HFFc6 (cell line): Measurements from ENCODE around the gene STIM2. TPM values are rescaled to one million over a fixed set of nuclear protein-coding genes. Genes with fewer than 3 reads are reported as not detected.
"Not testable (repeated sequence)": the region's sequence is repeated elsewhere in the genome, so short reads cannot be mapped to it uniquely, and the experiment has no call there.

Experiments
- DNase-seq: peaks from one replicate; pipeline ENCODE4 v3.0.0-alpha.2; 2018
- H3K27ac Mint-ChIP-seq: 2 replicates; pipeline ENCODE4 v1.8.0; 2020; ENCODE audit warnings: mild to moderate bottlenecking, mixed read lengths
- H3K27me3 Mint-ChIP-seq: 2 replicates; pipeline ENCODE4 v1.8.0; 2021; ENCODE audit warnings: mild to moderate bottlenecking, moderate library complexity, mixed read lengths; ENCODE audit not compliant: insufficient read depth
- H3K36me3 Mint-ChIP-seq: 2 replicates; pipeline ENCODE4 v1.8.0; 2021; ENCODE audit warnings: low read depth, mixed read lengths
- H3K4me1 Mint-ChIP-seq: 2 replicates; pipeline ENCODE4 v1.8.0; 2020; ENCODE audit warnings: low read depth, mixed read lengths
- H3K4me3 Mint-ChIP-seq: 2 replicates; pipeline ENCODE4 v1.8.0; 2020; ENCODE audit warnings: mild to moderate bottlenecking, moderate library complexity, mixed read lengths
- H3K9me3 Mint-ChIP-seq: 2 replicates; pipeline ENCODE4 v1.8.0; 2020; ENCODE audit warnings: mild to moderate bottlenecking, mixed read lengths
- total RNA-seq, 6 experiments: library from RNA; stranded (reverse); fragmentation: NEBNext Ultra II Directional; extraction: Animal tissue kit (Norgen Biotek cat#: 25700); gene quantifications; 2 replicates in 1 of 6; 3 replicates in 5 of 6; pipeline ENCODE4 v1.2.3, GENCODE V29; 2021
- TF ChIP-seq, protein P1 (sequence below): fragments of 200-600 bp; sonication (generic); IDR thresholded peaks from 2 replicates; pipeline ENCODE4 v1.5.0; 2021; ENCODE audit warnings: antibody characterized with exemption, mild to moderate bottlenecking

STIM2 gene
- total RNA-seq, 6 experiments from 2014 or later, result 13.7 to 17.1 (median 16.0) TPM

DNA sequence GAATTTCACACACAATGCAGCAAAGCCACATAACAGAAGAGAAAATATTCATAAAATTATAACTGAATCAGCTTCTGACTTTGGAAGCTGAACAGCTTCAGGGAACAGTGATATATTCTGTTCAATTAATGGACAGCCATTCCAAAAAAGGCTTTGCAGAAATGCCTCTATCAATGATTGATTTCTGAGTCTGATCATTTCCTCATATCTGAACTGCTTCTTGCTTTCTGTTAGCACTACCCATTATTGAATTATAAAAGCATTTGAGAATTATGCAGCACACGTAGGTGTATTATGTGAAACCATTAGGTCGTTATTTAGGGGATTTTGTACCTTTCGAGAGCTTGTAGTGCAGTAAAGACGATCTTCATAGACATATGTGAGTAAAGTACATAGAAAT is 159.6 kb downstream of the STIM2 start:
- Mint-ChIP-seq H3K4me3 (no peak overlapping the region), H3K27me3 (no peaks in the 10 kb centered on the region), H3K36me3 (no peaks in the 10 kb centered on the region; the same call in 1 of the 2 replicates), H3K9me3 (no peaks in the 10 kb centered on the region), H3K27ac (no peak overlapping the region), H3K4me1 (peaks cover 10% of the 10 kb centered on the region)
- no peak for DNase-seq
- TF ChIP-seq, protein P1, sequence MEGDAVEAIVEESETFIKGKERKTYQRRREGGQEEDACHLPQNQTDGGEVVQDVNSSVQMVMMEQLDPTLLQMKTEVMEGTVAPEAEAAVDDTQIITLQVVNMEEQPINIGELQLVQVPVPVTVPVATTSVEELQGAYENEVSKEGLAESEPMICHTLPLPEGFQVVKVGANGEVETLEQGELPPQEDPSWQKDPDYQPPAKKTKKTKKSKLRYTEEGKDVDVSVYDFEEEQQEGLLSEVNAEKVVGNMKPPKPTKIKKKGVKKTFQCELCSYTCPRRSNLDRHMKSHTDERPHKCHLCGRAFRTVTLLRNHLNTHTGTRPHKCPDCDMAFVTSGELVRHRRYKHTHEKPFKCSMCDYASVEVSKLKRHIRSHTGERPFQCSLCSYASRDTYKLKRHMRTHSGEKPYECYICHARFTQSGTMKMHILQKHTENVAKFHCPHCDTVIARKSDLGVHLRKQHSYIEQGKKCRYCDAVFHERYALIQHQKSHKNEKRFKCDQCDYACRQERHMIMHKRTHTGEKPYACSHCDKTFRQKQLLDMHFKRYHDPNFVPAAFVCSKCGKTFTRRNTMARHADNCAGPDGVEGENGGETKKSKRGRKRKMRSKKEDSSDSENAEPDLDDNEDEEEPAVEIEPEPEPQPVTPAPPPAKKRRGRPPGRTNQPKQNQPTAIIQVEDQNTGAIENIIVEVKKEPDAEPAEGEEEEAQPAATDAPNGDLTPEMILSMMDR, result no peak

DNA sequence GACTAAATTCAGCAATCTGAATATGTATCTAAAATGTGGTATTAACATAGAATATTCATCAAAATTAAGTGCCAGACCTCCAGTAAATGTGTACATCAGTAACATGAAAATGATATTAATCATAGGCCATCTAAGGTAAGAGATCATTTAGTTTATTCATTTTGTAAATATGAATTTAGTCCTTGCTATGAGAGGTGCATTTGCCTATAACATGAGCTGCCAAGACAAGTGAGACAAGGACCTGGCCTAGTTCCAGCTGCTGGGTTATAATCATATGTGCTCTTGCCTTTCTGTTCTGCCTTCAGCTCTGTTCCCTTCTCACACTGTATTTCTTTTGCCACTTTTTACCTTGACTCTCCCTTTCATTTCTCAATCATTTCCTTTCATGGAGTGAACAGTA is 160.0 kb downstream of the STIM2 start:
- DNase-seq, result no peak
- TF ChIP-seq, protein P1, result no peak
- no peak overlapping the region for H3K4me3 Mint-ChIP-seq
- no peak overlapping the region for H3K27ac Mint-ChIP-seq
- H3K9me3 Mint-ChIP-seq, result no peaks in the 10 kb centered on the region
- no peaks in the 10 kb centered on the region for H3K27me3 Mint-ChIP-seq
- H3K36me3 Mint-ChIP-seq, result no peaks in the 10 kb centered on the region; the same call in 1 of the 2 replicates
- peaks cover 10% of the 10 kb centered on the region for H3K4me1 Mint-ChIP-seq

DNA sequence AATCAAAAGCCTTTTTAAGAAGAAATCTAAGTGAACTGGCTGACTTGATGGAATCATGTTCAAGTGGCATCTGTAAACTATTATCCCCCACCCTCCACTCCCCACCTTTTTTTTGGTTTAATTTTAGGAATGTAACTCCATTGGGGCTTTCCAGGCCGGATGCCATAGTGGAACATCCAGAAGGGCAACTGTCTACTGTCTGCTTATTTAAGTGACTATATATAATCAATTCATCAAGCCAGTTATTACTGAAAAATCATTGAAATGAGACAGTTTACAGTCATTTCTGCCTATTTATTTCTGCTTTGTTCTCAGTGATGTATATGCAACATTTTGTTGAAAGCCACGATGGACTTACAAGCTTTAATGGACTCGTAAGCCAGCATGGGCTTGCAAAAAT is 162.3 kb downstream of the STIM2 start:
- TF ChIP-seq, protein P1, result no peak
- H3K9me3 Mint-ChIP-seq, result no peaks in the 10 kb centered on the region
- H3K4me1 Mint-ChIP-seq, result no peaks in the 10 kb centered on the region
- DNase-seq, result no peak
- no peaks in the 10 kb centered on the region; the same call in 1 of the 2 replicates for H3K36me3 Mint-ChIP-seq
- H3K4me3 Mint-ChIP-seq, result no peak overlapping the region
- H3K27me3 Mint-ChIP-seq, result no peaks in the 10 kb centered on the region
- no peak overlapping the region for H3K27ac Mint-ChIP-seq

DNA sequence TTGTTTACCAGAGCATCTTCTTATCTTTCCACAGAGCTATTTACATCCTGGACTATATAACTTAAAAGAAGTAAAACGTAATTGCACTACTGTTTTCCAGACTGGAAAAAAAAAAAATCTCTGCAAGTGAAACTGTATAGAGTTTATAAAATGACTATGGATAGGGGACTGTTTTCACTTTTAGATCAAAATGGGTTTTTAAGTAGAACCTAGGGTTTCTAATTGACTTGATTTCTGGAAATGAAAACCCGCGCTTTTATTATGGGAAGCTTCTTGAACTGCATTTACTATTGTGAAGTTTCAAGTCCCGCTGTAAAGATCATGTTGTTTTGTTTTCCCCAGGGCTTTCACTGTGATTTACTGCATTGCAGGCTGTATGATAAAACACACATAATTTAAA is 162.7 kb downstream of the STIM2 start:
- H3K4me1 Mint-ChIP-seq, result no peaks in the 10 kb centered on the region
- no peak for DNase-seq
- no peak overlapping the region for H3K27ac Mint-ChIP-seq
- H3K9me3 Mint-ChIP-seq, result no peaks in the 10 kb centered on the region
- H3K4me3 Mint-ChIP-seq, result no peak overlapping the region
- no peaks in the 10 kb centered on the region; the same call in 1 of the 2 replicates for H3K36me3 Mint-ChIP-seq
- TF ChIP-seq, protein P1, result no peak
- H3K27me3 Mint-ChIP-seq, result no peaks in the 10 kb centered on the region

DNA sequence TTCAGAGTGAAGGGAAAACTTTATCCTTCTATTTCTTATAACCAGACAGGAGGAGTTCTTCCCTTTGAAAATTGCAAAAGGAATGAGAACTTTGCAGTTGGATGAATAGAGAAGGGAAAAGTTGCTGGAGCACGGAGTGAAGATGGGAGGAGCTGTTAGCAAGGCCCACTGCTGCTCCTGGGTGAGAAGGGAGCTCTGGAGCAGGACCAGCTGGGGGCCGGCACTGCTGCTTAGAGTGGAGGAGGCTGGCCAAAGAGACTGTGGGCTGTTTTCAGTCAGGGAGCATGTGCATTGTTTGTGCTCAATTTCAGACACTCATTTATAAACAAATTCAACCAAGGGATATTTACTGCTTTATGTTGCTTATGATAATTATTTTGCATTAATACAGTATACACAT is 164.2 kb downstream of the STIM2 start:
- TF ChIP-seq, protein P1, result no peak
- Mint-ChIP-seq H3K9me3 (no peaks in the 10 kb centered on the region), H3K27me3 (no peaks in the 10 kb centered on the region), H3K4me3 (no peak overlapping the region), H3K36me3 (no peaks in the 10 kb centered on the region), H3K4me1 (no peaks in the 10 kb centered on the region), H3K27ac (no peak overlapping the region)
- no peak for DNase-seq

DNA sequence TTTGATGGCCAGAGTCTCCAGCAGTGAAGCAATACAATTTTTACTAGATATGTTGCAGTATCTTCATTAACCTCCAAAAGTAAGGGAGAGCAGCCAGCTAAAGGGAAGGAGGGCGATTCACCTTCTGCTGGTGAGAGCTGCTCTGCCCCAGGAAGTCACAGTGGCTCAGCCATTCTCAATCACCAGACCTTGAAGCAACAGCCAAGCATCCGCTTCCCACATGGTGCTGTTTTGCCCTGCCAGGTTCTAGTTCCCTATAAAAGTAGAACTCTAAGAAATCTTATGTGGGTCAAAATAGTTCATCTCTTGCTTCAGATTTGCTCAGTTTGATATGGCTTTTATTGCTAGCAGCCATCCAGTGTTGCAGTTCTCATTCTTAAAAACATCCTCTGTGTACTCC is 166.8 kb downstream of the STIM2 start:
- TF ChIP-seq, protein P1, result no peak
- Mint-ChIP-seq H3K4me3 (no peak overlapping the region), H3K9me3 (no peaks in the 10 kb centered on the region), H3K4me1 (no peaks in the 10 kb centered on the region), H3K27ac (no peak overlapping the region), H3K36me3 (no peaks in the 10 kb centered on the region), H3K27me3 (peaks cover 7% of the 10 kb centered on the region)
- DNase-seq, result no peak

DNA sequence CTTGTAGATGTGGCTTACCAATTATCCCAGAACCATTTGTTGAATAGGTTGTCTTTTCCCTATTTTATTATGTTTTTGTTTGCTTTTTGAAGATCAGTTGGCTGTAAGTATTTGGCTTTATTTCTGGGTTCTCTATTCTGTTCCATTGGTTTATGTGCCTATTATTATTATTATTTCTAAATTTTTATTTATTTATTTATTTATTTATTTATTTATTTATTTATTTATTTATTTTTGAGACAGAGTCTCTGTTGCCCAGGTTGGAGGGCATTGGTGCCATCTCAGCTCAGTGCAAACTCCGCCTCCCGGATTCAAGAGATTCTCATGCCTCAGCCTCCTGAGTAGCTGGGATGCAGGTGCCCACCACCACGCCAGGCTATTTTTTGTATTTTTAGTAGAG is 174.5 kb downstream of the STIM2 start:
- not testable (repeated sequence) for H3K9me3 Mint-ChIP-seq, H3K36me3 Mint-ChIP-seq, H3K4me3 Mint-ChIP-seq, H3K4me1 Mint-ChIP-seq, H3K27ac Mint-ChIP-seq, DNase-seq
- peaks cover 19% of the 10 kb centered on the region for H3K27me3 Mint-ChIP-seq
